ENCODE results near the gene SDF2L1.
A peak's percentile ranks its signal among the peaks of the same experiment; 100 is the strongest.
"Not testable (repeated sequence)": the region's sequence is repeated elsewhere in the genome, so short reads cannot be mapped to it uniquely, and the experiment has no call there.

SDF2L1 gene

DNA sequence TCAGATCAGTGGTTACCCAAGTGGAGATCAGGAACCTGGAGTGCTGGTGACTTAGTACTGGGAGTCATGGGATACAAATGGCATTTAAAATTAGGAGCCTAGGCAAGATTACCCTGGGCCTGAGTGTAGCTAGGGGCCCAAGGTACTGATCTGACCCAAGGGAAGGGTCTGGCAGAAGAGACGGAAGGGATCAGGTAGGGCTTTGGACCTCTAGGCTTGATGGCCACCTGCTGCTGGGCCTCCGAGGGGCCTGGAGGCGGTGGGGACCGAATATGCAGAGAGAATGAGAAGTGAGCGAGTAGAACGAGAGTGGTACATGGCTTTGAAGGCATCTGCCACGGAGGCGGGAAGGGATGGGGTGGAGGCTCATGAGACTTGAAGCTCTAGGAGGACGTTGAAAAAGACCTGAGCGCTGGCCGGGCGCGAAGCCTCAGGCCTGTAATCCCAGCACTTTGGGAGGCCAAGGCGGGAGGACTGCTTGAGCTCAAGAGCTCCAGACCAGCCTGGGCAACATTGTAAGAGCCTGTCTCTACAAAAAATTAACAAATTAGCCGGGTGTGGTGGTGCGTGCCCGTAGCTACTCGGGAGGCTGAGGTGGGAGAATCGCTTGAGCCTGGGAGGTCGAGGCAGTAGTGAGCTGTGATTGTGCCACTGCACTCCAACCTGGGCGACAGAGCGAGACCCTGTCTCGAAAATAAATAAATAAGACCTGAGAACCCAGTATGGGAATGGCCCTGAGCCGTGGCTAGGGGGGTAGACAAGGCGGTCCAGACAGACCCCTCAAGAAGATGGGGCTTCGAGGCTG is 23.1 kb downstream of the SDF2L1 start:
- no peak for DNase-seq

DNA sequence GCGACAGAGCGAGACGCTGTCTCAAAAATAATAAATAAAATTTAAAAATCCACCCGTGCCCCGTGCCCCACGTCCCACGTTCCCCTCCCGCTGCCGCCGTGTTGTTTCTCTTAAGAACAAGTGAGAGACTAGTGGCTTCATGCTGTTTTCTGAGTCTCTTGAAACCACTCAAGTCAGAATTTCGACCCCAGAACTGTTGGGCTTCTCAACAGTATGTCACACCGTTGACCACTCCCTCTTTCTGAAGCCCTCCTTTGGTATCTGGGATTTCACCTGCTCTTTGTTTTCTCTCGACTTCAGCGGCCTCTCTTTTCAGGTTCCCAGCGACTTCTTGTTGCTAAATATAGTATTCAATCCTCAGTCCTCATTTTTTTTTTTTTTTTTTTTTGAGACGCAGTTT is 24.7 kb downstream of the SDF2L1 start:
- no peak for DNase-seq

DNA sequence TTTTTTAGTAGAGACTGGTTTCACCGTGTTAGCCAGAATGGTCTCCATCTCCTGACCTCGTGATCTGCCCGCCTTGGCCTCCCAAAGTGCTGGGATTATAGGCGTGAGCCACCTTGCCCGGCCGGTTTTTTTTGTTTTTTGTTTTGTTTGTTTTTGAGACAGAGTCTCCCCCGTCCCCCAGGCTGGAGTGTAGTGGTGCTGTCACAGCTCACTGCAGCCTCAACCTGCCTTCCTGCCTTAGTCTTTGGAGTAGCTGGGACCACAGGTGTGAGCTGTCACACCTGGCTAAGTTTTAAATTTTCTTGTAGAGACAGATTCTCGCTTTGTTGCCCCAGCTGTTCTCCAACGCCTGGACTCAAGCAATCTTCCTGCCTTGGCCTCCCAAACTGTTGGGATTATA is 26.9 kb downstream of the SDF2L1 start:
- DNase-seq, result peak; percentile 23

DNA sequence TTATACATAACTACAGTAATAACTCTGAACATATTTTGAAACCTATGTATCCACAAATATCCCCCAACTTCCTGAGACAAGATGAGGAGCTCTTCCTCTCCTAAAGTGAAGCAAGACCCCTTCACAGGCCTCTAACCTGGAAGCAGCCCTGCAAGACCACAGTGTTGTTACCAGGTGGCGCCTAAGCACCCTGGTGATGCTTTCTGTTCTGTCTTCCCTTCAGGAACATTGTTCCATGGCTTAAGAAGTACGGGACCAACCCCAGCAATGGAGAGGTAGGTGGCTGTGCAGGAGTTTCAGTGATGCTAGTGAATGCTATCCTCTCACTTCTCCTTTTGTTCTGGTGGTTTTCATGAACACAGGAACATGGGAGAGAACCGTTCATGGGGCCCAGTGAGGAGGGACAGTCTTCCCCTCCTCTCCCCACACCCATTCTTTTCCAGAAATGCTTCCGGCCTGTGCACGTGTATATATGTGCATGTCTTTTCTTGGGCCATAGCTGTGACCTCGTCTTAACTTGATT is 30.1 kb downstream of the SDF2L1 start:
- DNase-seq, result no peak

- DNase-seq, result no peak
These were observed 31.6 kb downstream of the SDF2L1 start for GRCh38 chr22:21673534-21674321.

DNA sequence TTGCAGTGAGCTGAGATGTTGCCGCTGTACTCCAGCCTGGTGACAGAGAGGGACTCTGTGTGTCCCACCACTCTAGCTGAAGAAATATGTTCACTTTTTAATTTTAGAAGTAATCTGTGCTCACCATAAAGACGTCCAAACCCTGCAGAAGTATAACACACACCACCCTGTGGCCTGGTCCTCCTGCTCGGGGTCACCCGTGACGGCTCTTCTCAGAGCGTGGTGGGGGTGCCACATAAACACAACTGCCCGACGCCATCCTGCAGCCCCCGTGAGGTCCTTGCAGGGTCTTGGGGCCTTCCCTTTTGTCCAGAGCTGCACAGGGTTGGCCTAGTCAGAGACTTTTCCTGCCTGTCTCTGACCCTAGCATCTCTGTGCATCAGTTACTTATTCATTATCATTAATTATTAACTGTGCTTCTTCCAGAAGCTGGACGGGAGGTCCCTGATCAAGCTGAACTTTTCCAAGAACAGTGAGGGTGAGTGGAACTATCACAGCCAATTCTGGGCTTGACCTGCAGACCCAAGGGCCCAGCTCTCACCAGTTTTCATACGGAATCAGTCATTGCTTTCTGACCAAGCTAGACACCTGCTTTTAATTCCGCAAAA is 32.6 kb downstream of the SDF2L1 start:
- no peak for DNase-seq

DNA sequence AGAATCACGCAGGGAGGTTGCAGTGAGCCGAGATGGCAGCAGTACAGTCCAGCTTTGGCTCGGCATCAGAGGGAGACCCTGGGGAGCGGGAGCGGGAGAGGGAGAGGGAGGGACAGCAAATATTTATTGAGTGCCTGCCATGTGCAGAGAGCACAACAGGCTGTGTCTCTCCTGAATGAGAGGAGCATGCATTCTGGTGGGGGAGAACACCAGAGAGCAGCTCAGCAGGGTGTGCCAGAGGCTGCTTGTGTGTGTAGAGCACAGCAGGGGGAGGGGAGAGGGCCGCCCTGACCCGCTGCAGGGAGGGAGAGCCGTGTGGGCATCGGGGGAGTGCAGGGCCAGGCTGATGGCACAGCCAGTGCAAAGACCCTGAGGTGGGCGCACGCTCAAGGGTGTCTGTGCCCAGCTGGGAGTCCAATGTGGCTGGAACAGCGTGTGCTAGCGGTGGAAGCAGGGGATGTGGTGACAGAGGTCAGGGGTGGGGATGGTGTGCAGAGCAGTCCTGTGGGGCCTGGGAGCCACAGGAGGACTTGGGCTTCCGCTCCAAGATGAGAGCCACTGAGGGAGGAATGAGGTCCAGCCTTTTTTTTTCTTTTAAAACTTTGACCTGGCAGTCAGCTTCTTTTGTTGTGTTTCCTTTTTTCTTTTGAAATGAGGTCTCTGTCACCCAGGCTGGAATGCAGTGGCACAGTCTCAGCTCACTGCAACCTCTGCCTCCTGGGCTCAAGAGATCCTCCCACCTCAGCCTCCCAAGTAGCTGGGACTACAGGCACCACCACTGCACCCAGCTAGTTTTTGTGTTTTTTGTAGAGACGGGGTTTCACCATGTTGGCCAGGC is 35.7 kb downstream of the SDF2L1 start:
- no peak for DNase-seq

DNA sequence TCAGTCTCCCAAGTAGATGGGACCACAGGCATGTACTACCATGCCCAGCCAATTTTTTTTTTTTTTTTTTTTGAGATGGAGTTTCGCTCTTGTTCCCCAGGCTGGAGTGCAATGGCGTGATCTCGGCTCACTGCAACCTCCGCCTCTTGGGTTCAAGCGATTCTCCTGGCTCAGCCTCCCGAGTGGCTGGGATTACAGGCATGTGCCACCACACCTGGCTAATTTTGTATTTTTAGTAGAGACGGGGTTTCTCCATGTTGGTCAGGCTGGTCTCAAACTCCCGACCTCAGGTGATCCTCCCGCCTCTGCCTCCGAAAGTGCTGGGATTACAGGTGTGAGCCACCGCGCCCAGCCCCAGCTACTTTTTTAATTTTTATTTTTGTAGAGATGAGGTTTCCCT is 36.7 kb downstream of the SDF2L1 start:
- not testable (repeated sequence) for DNase-seq

DNA sequence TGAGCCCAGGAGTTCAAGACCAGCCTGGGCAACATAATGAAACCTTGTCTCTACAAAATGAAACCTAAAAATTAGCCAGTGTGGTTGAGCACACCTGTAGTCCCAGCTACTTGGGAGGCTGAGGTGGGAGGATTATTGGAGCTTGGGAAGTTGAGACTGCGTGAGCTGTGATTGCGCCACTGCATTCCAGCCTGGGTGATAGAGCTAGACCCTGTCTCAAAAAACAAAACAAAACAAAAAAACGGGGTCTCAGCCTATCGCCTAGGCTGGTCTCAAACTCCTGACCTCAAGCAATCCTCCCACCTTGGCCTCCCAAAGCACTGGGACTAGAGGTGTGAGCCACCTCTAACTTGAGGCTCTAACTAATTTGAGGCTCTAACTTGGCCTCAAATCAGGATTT is 37.3 kb downstream of the SDF2L1 start:
- no peak for DNase-seq

- DNase-seq, result no peak
These were observed 38.9 kb downstream of the SDF2L1 start for GRCh38 chr22:21680830-21681565.

GRCh38 chr22:21681566-21682370 is 39.7 kb downstream of the SDF2L1 start:
- DNase-seq, result peak; percentile 27

DNA sequence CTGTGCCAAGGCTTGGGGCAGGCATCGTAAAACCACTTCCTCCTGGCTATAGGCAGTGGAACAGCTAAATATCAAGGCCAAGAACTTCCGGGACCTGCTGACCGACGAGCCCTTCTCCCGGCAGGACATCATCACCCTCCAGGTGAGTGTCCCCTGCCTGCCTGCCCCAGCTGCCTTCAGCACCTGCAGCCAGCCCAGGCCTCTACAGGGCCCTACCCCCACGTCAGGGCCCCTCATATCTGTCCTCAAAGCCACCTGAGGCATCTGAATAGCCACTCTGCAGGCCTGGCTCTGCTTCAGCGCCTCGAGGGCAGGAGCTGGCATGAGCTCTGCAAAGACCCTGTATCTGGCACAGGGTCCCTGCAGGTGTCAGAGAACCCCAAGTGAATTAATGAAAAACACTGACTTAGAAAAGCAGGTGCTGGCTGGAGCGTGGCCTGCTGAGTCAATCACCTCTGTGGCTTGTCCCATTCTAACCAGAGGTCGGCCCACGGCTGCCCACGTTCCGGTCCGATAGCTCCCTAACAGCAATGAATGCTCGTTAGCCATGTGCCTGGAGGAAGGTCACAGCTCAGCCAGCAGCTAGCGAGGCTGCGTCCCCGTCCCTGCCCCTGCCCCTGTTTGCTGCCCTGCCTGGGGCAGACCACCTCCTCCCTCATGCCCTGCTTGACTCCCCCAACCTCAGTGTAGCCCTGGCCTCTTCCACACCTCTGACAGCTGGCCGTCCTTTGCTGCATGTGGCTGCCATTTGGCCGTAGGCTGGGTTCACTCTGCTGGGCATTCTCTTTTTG is 40.5 kb downstream of the SDF2L1 start:
- peak; percentile 27 for DNase-seq

GRCh38 chr22:21683401-21683811 is 41.3 kb downstream of the SDF2L1 start:
- DNase-seq, result no peak

GRCh38 chr22:21684492-21685163 is 42.5 kb downstream of the SDF2L1 start:
- DNase-seq, result no peak

DNA sequence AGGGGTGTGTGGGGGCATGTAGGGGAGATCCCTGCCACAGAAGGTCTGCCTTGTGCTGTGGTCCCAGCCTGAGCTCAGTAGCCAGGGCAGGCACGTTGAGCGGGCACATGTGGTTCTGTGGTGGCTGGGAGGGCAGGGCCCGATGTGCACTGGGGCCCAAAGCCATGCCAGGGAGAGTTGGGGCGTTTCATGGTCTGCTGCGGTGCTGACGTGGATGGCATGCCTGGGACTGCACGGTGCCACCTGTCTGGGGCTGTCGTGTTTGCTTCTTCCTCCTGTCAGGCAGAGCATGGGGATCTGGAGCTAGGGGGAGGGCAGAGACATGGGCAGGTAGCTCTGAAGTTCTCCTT is 43.0 kb downstream of the SDF2L1 start:
- no peak for DNase-seq

- no peak for DNase-seq
These were observed 44.1 kb downstream of the SDF2L1 start for GRCh38 chr22:21686193-21686608.

DNA sequence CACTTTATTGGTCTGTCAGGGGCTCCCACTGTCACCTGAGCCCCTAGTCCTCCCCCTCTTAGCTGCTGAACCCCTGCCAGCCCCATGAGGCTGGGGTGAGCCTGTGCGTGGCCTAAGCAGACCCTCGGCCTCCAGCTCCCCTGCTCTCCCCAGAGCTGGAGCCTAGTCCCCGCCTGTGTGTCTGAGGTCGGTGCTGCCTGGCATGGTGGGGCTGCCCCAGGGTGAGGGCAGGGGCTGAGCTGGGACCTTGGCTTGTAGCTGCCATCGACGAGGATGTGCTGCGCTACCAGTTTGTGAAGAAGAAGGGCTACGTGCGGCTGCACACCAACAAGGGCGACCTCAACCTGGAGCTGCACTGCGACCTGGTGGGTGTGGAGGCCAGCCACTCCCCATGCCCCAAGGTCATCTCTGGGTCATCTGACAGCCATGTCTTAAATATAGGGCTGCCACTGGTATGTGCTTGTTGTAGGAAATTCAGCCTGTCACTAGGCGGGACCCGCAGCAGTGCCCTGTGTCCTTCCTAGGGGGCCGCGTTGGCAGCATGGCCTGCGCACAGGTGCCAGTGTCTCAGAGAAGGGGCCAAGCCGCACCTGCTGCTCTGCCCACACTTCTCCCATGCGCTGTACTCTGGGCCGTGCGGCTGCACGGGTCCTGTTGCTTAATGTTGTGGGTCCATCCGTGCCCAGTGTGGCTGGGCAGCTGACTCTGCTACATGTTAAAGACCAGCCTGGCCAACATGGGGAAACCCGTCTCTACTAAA is 44.7 kb downstream of the SDF2L1 start:
- no peak for DNase-seq

DNA sequence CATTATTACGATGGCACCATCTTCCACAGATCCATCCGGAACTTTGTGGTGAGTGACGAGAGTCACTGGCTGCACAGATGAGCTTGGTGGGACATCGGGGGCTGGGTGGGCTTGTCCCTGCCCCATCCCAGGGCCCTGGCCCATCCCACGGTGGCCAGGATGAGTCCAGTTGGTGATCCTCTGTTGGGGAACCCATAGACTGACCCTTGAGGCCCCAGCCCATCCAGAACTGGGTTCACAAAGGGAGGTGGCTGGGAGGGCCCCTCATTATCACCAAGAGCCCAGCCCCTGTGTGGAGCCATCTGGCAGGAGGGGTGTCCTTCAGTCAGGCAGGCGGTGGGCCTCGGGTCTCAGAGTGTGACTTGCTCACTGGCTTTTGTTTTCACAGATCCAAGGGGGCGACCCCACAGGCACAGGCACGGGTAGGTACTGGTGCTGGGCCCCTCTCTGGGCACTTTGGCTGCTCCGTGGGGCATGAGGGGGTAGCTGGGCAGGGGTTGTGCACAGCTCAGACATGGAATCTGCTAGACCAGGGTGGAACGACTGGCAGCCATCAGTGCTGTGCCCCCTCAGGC is 45.7 kb downstream of the SDF2L1 start:
- no peak for DNase-seq

DNA sequence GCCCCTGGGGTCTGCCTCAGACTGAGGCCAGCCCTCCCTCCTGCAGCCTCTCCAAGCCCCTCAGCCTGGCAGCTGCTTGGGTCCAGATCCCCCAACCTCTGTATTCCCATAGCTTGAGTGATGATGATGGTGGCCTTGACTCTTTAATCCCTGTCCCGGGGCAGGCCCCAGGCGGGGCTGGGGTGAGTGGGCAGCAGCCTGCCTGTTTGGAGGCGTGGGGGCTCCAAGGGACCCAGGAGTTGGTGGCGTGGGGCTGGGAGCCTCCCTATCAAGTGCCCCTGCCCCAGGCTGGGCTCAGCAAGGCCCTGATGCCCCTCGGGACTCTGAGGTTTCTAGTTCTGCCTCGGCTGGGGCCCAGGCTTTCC is 46.2 kb downstream of the SDF2L1 start:
- no peak for DNase-seq
